Mesothelial cell of epicardium (in vitro differentiated cells): ENCODE data around the gene SLC9C1. TPM values are rescaled to one million over a fixed set of nuclear protein-coding genes. Genes with fewer than 3 reads are reported as not detected.

Experiments used
- DNase-seq, 2 experiments: peaks; one replicate each; pipeline ENCODE4 v3.0.0; 2021; ENCODE audit warnings: low spot score in 2 of 2; ENCODE audit not compliant: unreplicated experiment in 2 of 2
- H3K27ac Mint-ChIP-seq: 2 replicates; pipeline ENCODE4 v1.8.0; 2021; ENCODE audit warnings: mixed read lengths
- H3K27me3 Mint-ChIP-seq: 2 replicates; pipeline ENCODE4 v1.8.0; 2021; ENCODE audit warnings: low read depth, mixed read lengths
- H3K36me3 Mint-ChIP-seq: 2 replicates; pipeline ENCODE4 v1.8.0; 2021; ENCODE audit warnings: mixed read lengths
- H3K4me1 Mint-ChIP-seq: 2 replicates; pipeline ENCODE4 v1.8.0; 2021; ENCODE audit warnings: mixed read lengths
- H3K4me3 Mint-ChIP-seq: 2 replicates; pipeline ENCODE4 v1.8.0; 2021; ENCODE audit warnings: mild to moderate bottlenecking, moderate library complexity, mixed read lengths
- H3K9me3 Mint-ChIP-seq: 2 replicates; pipeline ENCODE4 v1.8.0; 2021; ENCODE audit warnings: mixed read lengths
- total RNA-seq: library from RNA; stranded (reverse); gene quantifications from 3 replicates; pipeline ENCODE4 v1.2.1, GENCODE V29; 2021
- TF ChIP-seq, protein P1 (sequence below): fragments of 200-600 bp; sonication (generic); IDR thresholded peaks from one replicate; pipeline ENCODE4 v1.5.0; 2021; ENCODE audit warnings: antibody characterized with exemption; ENCODE audit not compliant: unreplicated experiment

Gene SLC9C1
- total RNA-seq, 1 donor from 2014 or later = 0.69 TPM

DNA sequence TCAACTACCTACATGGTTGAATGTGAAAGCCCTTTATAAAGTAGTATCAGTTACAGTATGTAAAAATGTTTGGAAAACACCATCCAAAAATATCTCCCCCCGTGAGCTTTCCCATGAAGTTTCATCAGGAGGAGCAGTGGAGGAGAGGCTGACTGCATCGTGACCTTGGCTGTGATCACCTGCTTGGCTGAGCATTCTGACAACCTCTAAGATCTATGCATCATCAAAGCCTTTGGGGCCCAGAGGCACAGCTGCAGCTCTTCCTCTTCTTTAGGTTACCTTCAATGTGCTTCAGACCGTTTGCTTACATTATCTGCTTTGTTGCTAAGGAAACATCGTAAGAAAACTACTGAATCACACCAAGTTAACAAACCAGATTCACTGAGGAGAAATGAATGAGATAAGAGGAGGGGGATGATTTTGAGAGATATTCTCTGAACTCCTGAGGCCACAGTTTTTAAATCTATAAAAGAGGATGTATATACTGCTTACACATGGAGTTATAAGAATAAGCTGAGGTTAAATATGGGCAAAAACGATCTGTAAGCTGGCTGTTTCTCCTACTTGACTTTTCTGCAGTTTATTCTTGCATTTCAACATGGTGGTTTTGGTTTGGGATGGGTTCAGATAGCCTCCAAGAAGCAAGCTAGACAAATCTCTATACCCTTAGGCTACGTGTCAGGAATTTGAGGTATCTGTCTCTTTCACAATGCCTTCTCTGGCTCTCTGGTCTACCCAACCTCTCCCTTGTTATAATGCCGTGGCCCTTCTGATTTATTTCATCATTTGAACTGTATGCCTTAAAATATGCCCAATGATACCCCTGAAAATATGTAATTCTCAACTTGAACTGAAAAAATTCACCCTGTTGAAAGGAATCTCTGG, 164.9 kb downstream of the SLC9C1 start:
- Mint-ChIP-seq H3K27me3 (no peaks in the 10 kb centered on the region), H3K36me3 (no peaks in the 10 kb centered on the region), H3K9me3 (no peaks in the 10 kb centered on the region), H3K27ac (peak overlapping the region; percentile 77), H3K4me1 (peaks cover 56% of the 10 kb centered on the region), H3K4me3 (no peak overlapping the region)
- no peak for DNase-seq
- TF ChIP-seq, protein P1, sequence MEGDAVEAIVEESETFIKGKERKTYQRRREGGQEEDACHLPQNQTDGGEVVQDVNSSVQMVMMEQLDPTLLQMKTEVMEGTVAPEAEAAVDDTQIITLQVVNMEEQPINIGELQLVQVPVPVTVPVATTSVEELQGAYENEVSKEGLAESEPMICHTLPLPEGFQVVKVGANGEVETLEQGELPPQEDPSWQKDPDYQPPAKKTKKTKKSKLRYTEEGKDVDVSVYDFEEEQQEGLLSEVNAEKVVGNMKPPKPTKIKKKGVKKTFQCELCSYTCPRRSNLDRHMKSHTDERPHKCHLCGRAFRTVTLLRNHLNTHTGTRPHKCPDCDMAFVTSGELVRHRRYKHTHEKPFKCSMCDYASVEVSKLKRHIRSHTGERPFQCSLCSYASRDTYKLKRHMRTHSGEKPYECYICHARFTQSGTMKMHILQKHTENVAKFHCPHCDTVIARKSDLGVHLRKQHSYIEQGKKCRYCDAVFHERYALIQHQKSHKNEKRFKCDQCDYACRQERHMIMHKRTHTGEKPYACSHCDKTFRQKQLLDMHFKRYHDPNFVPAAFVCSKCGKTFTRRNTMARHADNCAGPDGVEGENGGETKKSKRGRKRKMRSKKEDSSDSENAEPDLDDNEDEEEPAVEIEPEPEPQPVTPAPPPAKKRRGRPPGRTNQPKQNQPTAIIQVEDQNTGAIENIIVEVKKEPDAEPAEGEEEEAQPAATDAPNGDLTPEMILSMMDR = no peak

DNA sequence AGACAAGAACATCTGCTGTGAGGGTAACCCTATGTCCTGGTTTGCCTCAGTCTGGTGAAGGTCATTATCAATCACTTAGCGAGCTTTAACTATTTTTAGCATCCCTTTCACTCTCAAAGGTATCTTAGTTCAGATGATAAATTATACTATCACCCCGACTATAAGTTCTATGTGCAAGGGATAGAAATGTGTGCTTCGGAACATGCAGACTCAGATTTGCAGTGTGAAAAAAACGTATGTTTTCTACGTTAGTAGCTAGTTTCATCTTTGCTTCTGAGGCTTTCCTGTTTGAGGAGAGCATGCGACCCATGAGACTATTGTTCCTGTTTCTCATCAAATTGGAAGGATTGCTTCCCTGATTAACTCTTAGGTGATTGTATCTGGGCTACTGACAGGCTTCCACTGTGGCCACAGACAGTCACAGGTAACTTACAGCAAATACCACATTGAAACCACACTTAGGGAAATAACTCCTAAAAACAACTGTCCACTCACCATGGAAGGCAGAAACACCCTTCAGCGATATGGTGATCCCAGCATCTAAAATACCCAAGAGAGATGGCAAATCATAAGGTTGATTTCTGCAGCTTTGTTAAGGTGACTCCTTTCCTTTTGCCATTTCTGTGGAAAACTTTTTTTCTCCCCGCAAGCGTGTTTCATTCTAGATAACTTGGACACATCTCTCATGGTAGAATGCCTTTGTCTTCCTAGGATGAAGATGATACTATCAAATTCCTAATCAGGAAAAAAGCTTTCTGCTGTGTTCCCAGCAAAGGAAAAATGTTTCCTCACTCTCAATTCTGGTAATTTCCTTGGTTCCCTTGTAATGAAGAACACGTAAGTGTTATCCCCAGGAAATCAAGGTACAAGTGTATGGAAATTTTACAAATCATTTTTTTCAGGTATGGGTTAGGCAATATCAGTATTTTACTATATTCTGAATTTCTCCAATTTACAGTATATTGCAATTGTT, 166.2 kb downstream of the SLC9C1 start:
- Mint-ChIP-seq H3K4me1 (peaks cover 54% of the 10 kb centered on the region), H3K27ac (peak overlapping the region; percentile 15)

GRCh38 chr3:112126511-112126911, 167.5 kb downstream of the SLC9C1 start:
- Mint-ChIP-seq H3K4me3 (no peak overlapping the region), H3K4me1 (peaks cover 54% of the 10 kb centered on the region), H3K27ac (peak overlapping the region; percentile 86), H3K9me3 (no peaks in the 10 kb centered on the region), H3K27me3 (no peaks in the 10 kb centered on the region), H3K36me3 (no peaks in the 10 kb centered on the region)
- no peak for DNase-seq
- TF ChIP-seq, protein P1 = no peak

More for the DNA sequence above, 166.2 kb downstream of the SLC9C1 start:
- no peaks in the 10 kb centered on the region for H3K9me3 Mint-ChIP-seq
- H3K4me3 Mint-ChIP-seq = no peak overlapping the region
- no peaks in the 10 kb centered on the region for H3K36me3 Mint-ChIP-seq
- no peaks in the 10 kb centered on the region for H3K27me3 Mint-ChIP-seq
- no peak for DNase-seq
- TF ChIP-seq, protein P1 = no peak

DNA sequence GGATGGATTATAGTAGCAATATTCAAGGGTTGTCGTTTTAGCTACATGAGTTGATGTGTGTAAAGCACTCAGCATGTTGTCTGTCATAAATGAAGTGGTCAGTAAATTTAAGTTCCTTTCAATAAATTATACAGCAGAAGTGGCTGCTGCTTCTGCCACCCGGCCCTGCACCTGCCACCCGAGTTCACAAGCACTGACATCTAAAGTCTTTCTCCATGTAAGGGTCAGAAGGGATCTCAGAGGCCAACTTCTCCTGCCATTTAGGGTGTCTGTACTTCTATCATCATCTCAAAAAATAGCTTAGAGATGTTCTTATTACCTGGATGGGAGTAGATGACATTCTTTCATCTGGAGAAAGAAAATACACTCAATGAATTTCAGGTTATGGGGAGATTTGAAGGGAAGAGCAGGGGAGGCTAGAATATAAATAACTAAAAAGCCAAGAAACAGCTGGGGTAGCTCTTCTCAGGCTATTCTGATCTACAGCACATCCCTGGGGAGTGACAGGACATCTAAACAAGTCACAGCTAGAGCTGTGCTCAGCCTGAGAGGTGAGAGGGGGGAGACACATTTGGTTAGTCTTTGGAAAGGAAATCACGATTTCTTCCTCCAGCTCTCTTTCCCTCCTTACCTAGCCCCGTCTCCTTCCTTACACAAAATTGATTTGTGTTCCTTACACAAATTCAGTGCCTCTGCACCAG, 169.0 kb downstream of the SLC9C1 start:
- Mint-ChIP-seq H3K4me3 (no peak overlapping the region), H3K27ac (no peak overlapping the region), H3K27me3 (no peaks in the 10 kb centered on the region), H3K9me3 (no peaks in the 10 kb centered on the region), H3K36me3 (no peaks in the 10 kb centered on the region), H3K4me1 (peaks cover 51% of the 10 kb centered on the region)
- TF ChIP-seq, protein P1 = no peak
- no peak for DNase-seq

DNA sequence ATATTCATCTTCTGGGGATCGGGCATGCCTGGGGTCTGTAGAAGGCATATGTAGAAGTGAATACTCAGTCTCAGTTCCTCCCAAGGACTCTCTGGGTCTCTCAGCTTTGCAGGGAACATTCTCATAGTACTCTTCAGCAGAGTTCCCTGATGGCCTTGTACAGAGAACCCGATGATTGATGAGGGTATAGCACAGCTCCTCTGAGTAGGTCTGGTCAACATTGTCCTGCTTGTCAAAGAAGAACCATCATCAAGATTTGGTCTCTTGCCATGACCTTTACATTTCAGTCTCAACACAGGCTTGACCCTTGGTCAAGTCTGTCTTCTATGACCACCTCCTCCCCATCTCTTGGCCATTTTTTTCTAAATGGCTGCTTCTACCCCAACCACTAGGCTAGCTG, 170.5 kb downstream of the SLC9C1 start:
- no peaks in the 10 kb centered on the region for H3K36me3 Mint-ChIP-seq
- TF ChIP-seq, protein P1 = no peak
- H3K4me1 Mint-ChIP-seq = peaks cover 36% of the 10 kb centered on the region
- H3K27ac Mint-ChIP-seq = no peak overlapping the region
- H3K9me3 Mint-ChIP-seq = no peaks in the 10 kb centered on the region
- no peak overlapping the region for H3K4me3 Mint-ChIP-seq
- no peak for DNase-seq
- no peaks in the 10 kb centered on the region for H3K27me3 Mint-ChIP-seq
